Anterior cingulate cortex (tissue), 58 donors: ENCODE measurements around the gene FLRT1.

Source experiments
- DNase-seq, 58 donors: peaks; one replicate each; lab custom pipeline; 2025; lab: John Stamatoyannopoulos, UW

Gene FLRT1

GRCh38 chr11:64080390-64080789, 44.7 kb downstream of the FLRT1 start:
- DNase-seq = no peak

- no peak for DNase-seq
Observed at GRCh38 chr11:64081745-64082442, 46.2 kb downstream of the FLRT1 start.

DNA sequence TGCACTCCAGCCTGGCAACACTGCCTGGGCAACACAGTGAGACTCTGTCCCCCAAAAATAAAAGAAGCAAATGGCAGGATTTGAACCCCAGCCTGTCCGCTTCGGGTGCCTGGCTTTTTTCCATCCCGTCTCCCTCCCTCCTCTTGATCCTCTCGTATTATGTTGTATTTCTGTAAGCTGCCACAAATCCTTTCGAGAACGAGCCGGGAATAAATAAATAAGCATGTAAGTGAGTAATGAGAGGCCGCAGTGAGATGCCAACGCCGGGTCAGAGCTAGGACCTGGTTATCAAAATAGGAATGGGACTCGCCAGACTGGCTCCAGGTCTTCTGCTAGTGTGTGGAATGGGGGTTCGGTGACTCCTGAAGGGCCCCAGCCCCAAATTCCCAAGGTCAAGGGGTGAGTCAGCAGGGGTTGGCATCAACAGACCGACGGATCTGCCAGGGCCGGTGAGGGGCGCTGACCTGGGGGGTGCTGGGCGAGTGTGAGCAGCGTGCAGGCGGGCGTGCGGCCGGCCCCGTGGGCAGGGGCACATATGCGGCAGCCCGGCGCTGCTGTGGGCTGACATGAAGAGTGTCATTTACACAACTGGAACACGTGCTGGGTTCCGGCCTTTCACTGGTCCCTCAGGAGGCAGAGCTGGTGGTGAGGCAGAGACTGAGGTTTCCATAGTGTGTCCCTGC, 47.8 kb downstream of the FLRT1 start:
- DNase-seq = peak in 2 of 58 donors; percentile 14 to 44

- no peak for DNase-seq
Observed at GRCh38 chr11:64084146-64084950, 48.6 kb downstream of the FLRT1 start.

DNA sequence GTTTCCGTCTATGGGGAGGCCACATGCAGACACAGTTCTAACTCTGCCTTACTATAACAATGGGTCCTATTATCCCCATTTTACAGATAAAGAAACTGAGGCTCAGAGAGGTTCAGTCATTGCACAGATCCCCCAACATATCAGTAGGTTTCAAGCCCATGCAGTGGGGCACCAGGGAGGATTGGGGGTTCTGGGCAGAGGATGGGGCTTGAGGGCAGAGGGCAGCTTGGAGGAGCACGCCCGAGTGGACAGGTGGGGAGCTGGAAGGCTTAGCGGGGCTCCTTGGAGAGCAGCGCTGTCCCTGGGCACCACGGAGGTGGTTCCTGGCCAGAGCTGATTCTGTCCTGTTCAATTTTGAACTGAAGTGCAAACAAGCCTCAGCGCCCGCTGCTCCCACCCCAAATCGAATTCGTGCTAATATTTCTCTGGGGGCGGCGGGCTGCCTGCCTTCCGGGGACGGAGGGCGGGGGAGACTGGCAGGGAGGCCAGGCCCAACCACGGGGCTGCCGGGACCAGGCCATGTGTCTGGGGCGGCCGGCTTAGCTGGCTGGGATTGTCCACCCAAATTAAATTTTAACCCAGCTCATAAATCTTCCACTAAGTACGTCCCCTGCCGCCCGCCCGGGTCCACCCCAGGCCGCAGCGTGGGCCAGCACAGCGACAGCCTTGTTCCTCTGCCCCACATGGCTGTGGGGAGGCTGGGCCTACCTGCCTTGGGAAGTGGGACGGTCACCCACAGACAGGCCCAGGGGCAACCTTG, 49.4 kb downstream of the FLRT1 start:
- DNase-seq = no peak
